ENCODE measurements around the gene CXCR1.

- TF ChIP-seq, protein P1, sequence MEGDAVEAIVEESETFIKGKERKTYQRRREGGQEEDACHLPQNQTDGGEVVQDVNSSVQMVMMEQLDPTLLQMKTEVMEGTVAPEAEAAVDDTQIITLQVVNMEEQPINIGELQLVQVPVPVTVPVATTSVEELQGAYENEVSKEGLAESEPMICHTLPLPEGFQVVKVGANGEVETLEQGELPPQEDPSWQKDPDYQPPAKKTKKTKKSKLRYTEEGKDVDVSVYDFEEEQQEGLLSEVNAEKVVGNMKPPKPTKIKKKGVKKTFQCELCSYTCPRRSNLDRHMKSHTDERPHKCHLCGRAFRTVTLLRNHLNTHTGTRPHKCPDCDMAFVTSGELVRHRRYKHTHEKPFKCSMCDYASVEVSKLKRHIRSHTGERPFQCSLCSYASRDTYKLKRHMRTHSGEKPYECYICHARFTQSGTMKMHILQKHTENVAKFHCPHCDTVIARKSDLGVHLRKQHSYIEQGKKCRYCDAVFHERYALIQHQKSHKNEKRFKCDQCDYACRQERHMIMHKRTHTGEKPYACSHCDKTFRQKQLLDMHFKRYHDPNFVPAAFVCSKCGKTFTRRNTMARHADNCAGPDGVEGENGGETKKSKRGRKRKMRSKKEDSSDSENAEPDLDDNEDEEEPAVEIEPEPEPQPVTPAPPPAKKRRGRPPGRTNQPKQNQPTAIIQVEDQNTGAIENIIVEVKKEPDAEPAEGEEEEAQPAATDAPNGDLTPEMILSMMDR (IDR thresholded peaks at IDR 0.05) = no peak
- no peak for TF ChIP-seq POLR2A (IDR thresholded peaks at IDR 0.05)
These were observed 47.4 kb upstream of the CXCR1 start for GRCh38 chr2:218214116-218214515.
